GM23338 (cell line): ENCODE measurements around the gene YIPF4. TPM values are rescaled to one million over a fixed set of nuclear protein-coding genes. Genes with fewer than 3 reads are reported as not detected.

Experiments used
- ATAC-seq: fragments of 200-7000 bp; cut with Tn5 transposase; 3 replicates; pipeline ENCODE4 v1.9.1; 2020
- DNase-seq: peaks from one replicate; pipeline ENCODE4 v3.0.0-alpha.2; 2015; ENCODE audit warnings: low spot score
- H2AFZ ChIP-seq: fragments of 200-600 bp; sonication (generic); 2 replicates; pipeline ENCODE4 v1.8.0; 2016; ENCODE audit warnings: antibody characterized with exemption, mild to moderate bottlenecking, moderate library complexity
- H3F3A ChIP-seq: fragments of 200-600 bp; sonication (generic); replicated peaks from 2 replicates; pipeline ENCODE4 v1.8.0; 2017; ENCODE audit warnings: antibody characterized with exemption, mixed run types, low read depth
- H3K27ac ChIP-seq: fragments of 200-600 bp; sonication (generic); 2 replicates; pipeline ENCODE4 v1.6.1; 2016; ENCODE audit warnings: low read depth
- H3K27me3 ChIP-seq: fragments of 200-600 bp; sonication (generic); 2 replicates; pipeline ENCODE4 v1.8.0; 2016; ENCODE audit warnings: mild to moderate bottlenecking, mixed run types, moderate library complexity; ENCODE audit not compliant: insufficient read depth
- H3K36me3 ChIP-seq: fragments of 200-600 bp; sonication (generic); 2 replicates; pipeline ENCODE4 v1.8.0; 2016; ENCODE audit warnings: mild to moderate bottlenecking; ENCODE audit not compliant: insufficient read depth
- H3K4me1 ChIP-seq: fragments of 200-600 bp; sonication (generic); 2 replicates; pipeline ENCODE4 v1.8.0; 2016; ENCODE audit warnings: mild to moderate bottlenecking, moderate library complexity; ENCODE audit not compliant: insufficient read depth
- H3K4me2 ChIP-seq: fragments of 200-600 bp; sonication (generic); 2 replicates; pipeline ENCODE4 v1.7.1; 2017; ENCODE audit warnings: mixed run types
- H3K4me3 ChIP-seq: fragments of 200-600 bp; sonication (generic); 2 replicates; pipeline ENCODE4 v1.6.1; 2016; ENCODE audit warnings: mixed run types
- H3K79me2 ChIP-seq: fragments of 200-600 bp; sonication (generic); replicated peaks from 2 replicates; pipeline ENCODE4 v1.8.0; 2017; ENCODE audit warnings: mild to moderate bottlenecking; ENCODE audit not compliant: insufficient read depth
- H3K9me2 ChIP-seq: fragments of 200-600 bp; sonication (generic); 2 replicates; pipeline ENCODE4 v1.8.0; 2017; ENCODE audit not compliant: insufficient read depth
- H4K20me1 ChIP-seq: fragments of 200-600 bp; sonication (generic); replicated peaks from 2 replicates; pipeline ENCODE4 v1.8.0; 2017; ENCODE audit warnings: mild to moderate bottlenecking; ENCODE audit not compliant: insufficient read depth
- H3K27ac Mint-ChIP-seq: 2 replicates; pipeline ENCODE4 v1.8.0; 2020; ENCODE audit warnings: inconsistent platforms, mild to moderate bottlenecking, moderate library complexity, mixed read lengths
- H3K27me3 Mint-ChIP-seq: 3 replicates; pipeline ENCODE4 v1.8.0; 2022; ENCODE audit warnings: low read depth, mild to moderate bottlenecking, moderate library complexity, mixed read lengths, inconsistent platforms; ENCODE audit not compliant: insufficient read depth, poor library complexity
- H3K36me3 Mint-ChIP-seq: 3 replicates; pipeline ENCODE4 v1.8.0; 2021; ENCODE audit warnings: low read depth, mild to moderate bottlenecking, inconsistent platforms, moderate library complexity, mixed read lengths
- H3K4me1 Mint-ChIP-seq: 3 replicates; pipeline ENCODE4 v1.8.0; 2020; ENCODE audit warnings: mild to moderate bottlenecking, inconsistent platforms, mixed read lengths
- H3K4me3 Mint-ChIP-seq: 3 replicates; pipeline ENCODE4 v1.8.0; 2021; ENCODE audit warnings: moderate library complexity, mild to moderate bottlenecking, inconsistent platforms, mixed read lengths
- H3K9me3 Mint-ChIP-seq: 3 replicates; pipeline ENCODE4 v1.8.0; 2020; ENCODE audit warnings: moderate library complexity, mild to moderate bottlenecking, inconsistent platforms, mixed read lengths
- EZH2 ChIP-seq: fragments of 200-600 bp; sonication (generic); IDR thresholded peaks from one replicate; pipeline ENCODE4 v1.8.0; 2017; ENCODE audit warnings: antibody characterized with exemption, mild to moderate bottlenecking, low read depth; ENCODE audit not compliant: unreplicated experiment
- EZH2phosphoT487 ChIP-seq: fragments of 200-600 bp; sonication (generic); IDR thresholded peaks from one replicate; pipeline ENCODE4 v1.8.1; 2018; ENCODE audit warnings: antibody characterized with exemption; ENCODE audit not compliant: unreplicated experiment
- JUNB ChIP-seq: IDR thresholded peaks from one replicate; pipeline ENCODE4 v1.6.1; 2016; ENCODE audit warnings: antibody characterized with exemption; ENCODE audit not compliant: unreplicated experiment
- NANOG ChIP-seq: IDR thresholded peaks from 2 replicates; pipeline ENCODE4 v1.6.1; 2016; ENCODE audit warnings: antibody characterized with exemption, borderline replicate concordance
- POLR2AphosphoS5 ChIP-seq: IDR thresholded peaks from 2 replicates; pipeline ENCODE4 v1.6.1; 2016; ENCODE audit warnings: antibody characterized with exemption, low read depth
- STAT1 ChIP-seq: IDR thresholded peaks from one replicate; pipeline ENCODE4 v1.6.1; 2016; ENCODE audit warnings: antibody characterized with exemption; ENCODE audit not compliant: unreplicated experiment
- ZNF114 ChIP-seq: fragments of 250-450 bp; sonication (Bioruptor Pico); IDR thresholded peaks from 2 replicates; pipeline ENCODE4 v1.5.0; 2020; ENCODE audit warnings: mild to moderate bottlenecking, moderate library complexity
- ZNF331 ChIP-seq: fragments of 250-450 bp; sonication (Bioruptor Pico); IDR thresholded peaks from 2 replicates; pipeline ENCODE4 v1.5.0; 2020; ENCODE audit warnings: low read depth, mild to moderate bottlenecking, moderate library complexity
- polyA plus RNA-seq: library from polyadenylated mRNA; unstranded; fragments of >200 nt; fragmentation: Nextera tagmentation; extraction: Ambion mirVana; gene quantifications from 2 replicates; pipeline ENCODE4 v1.2.1, GENCODE V29; 2016
- total RNA-seq: library from RNA; depleted of rRNA; stranded (reverse); fragments of >200 nt; shearing (Covaris generic); gene quantifications from 2 replicates; pipeline ENCODE4 v1.2.3, GENCODE V29; 2014
- TF ChIP-seq, protein P1 (sequence below): fragments of 250-450 bp; sonication (Bioruptor Pico); IDR thresholded peaks from 2 replicates; pipeline ENCODE4 v1.5.0; 2020; ENCODE audit warnings: mild to moderate bottlenecking, moderate library complexity
- TF ChIP-seq, protein P2 (sequence below), 2 experiments: fragments of 200-600 bp in 1 of 2; sonication (generic) in 1 of 2; conservative IDR thresholded peaks; 2 replicates each; pipeline versions ENCODE4 v1.5.1 to v1.6.1; 2016 to 2017; ENCODE audit warnings: antibody characterized with exemption in 2 of 2, low read depth in 2 of 2, mild to moderate bottlenecking in 2 of 2, moderate library complexity in 1 of 2
- TF ChIP-seq, protein P3 (sequence below): IDR thresholded peaks from one replicate; pipeline ENCODE4 v1.6.1; 2018; ENCODE audit warnings: antibody characterized with exemption; ENCODE audit not compliant: unreplicated experiment

Gene YIPF4
- total and polyA plus RNA-seq, 2 experiments from 2014 or later, result 14.2 to 24.9 TPM

DNA sequence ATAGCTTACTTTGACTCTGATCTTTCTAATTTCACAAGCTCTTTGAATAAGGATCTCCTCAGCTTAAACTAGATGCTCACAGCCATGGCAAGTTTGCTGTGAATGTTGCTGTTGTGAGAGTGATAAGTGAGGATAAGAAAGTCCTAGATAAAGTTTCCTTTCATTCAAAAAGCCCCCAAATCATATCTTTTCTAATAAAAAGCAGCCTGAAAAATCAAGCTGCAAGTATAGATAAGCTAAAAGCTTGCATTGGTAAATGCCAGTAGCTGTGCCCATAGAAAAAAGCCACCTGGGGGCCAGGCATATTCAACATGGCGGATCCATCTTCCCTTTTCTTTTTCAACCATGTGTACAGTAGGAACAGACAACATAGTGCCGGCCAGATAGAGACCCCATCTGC lies 17.3 kb upstream of the YIPF4 start:
- no peaks in the 10 kb centered on the region for H3K9me2 ChIP-seq
- DNase-seq (no peak), ATAC-seq (no peak)
- peaks cover 7% of the 10 kb centered on the region for H3K27me3 Mint-ChIP-seq
- no peaks in the 10 kb centered on the region for H3K4me1 ChIP-seq
- H3K4me1 Mint-ChIP-seq, result no peaks in the 10 kb centered on the region
- no peaks in the 10 kb centered on the region for H3F3A ChIP-seq
- no peaks in the 10 kb centered on the region for H3K9me3 Mint-ChIP-seq
- no peak overlapping the region for H3K4me3 ChIP-seq
- H3K36me3 Mint-ChIP-seq, result no peaks in the 10 kb centered on the region
- no peak overlapping the region for H3K27ac ChIP-seq
- H3K4me3 Mint-ChIP-seq, result no peak overlapping the region
- H3K36me3 ChIP-seq, result no peaks in the 10 kb centered on the region
- no peak overlapping the region for H3K27ac Mint-ChIP-seq
- H2AFZ ChIP-seq, result no peak overlapping the region
- no peak overlapping the region for H3K4me2 ChIP-seq
- TF ChIP-seq, protein P1, sequence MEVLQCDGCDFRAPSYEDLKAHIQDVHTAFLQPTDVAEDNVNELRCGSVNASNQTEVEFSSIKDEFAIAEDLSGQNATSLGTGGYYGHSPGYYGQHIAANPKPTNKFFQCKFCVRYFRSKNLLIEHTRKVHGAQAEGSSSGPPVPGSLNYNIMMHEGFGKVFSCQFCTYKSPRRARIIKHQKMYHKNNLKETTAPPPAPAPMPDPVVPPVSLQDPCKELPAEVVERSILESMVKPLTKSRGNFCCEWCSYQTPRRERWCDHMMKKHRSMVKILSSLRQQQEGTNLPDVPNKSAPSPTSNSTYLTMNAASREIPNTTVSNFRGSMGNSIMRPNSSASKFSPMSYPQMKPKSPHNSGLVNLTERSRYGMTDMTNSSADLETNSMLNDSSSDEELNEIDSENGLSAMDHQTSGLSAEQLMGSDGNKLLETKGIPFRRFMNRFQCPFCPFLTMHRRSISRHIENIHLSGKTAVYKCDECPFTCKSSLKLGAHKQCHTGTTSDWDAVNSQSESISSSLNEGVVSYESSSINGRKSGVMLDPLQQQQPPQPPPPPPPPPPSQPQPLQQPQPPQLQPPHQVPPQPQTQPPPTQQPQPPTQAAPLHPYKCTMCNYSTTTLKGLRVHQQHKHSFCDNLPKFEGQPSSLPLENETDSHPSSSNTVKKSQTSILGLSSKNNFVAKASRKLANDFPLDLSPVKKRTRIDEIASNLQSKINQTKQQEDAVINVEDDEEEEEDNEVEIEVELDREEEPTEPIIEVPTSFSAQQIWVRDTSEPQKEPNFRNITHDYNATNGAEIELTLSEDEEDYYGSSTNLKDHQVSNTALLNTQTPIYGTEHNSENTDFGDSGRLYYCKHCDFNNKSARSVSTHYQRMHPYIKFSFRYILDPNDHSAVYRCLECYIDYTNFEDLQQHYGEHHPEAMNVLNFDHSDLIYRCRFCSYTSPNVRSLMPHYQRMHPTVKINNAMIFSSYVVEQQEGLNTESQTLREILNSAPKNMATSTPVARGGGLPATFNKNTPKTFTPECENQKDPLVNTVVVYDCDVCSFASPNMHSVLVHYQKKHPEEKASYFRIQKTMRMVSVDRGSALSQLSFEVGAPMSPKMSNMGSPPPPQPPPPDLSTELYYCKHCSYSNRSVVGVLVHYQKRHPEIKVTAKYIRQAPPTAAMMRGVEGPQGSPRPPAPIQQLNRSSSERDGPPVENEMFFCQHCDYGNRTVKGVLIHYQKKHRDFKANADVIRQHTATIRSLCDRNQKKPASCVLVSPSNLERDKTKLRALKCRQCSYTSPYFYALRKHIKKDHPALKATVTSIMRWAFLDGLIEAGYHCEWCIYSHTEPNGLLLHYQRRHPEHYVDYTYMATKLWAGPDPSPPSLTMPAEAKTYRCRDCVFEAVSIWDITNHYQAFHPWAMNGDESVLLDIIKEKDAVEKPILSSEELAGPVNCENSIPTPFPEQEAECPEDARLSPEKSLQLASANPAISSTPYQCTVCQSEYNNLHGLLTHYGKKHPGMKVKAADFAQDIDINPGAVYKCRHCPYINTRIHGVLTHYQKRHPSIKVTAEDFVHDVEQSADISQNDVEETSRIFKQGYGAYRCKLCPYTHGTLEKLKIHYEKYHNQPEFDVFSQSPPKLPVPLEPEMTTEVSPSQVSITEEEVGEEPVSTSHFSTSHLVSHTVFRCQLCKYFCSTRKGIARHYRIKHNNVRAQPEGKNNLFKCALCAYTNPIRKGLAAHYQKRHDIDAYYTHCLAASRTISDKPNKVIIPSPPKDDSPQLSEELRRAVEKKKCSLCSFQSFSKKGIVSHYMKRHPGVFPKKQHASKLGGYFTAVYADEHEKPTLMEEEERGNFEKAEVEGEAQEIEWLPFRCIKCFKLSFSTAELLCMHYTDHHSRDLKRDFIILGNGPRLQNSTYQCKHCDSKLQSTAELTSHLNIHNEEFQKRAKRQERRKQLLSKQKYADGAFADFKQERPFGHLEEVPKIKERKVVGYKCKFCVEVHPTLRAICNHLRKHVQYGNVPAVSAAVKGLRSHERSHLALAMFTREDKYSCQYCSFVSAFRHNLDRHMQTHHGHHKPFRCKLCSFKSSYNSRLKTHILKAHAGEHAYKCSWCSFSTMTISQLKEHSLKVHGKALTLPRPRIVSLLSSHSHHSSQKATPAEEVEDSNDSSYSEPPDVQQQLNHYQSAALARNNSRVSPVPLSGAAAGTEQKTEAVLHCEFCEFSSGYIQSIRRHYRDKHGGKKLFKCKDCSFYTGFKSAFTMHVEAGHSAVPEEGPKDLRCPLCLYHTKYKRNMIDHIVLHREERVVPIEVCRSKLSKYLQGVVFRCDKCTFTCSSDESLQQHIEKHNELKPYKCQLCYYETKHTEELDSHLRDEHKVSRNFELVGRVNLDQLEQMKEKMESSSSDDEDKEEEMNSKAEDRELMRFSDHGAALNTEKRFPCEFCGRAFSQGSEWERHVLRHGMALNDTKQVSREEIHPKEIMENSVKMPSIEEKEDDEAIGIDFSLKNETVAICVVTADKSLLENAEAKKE, result no peak
- TF ChIP-seq STAT1 (no peak), ZNF114 (no peak), NANOG (no peak), JUNB (no peak)
- no peaks in the 10 kb centered on the region for H3K79me2 ChIP-seq
- H3K27me3 ChIP-seq, result no peaks in the 10 kb centered on the region
- no peaks in the 10 kb centered on the region for H4K20me1 ChIP-seq

DNA sequence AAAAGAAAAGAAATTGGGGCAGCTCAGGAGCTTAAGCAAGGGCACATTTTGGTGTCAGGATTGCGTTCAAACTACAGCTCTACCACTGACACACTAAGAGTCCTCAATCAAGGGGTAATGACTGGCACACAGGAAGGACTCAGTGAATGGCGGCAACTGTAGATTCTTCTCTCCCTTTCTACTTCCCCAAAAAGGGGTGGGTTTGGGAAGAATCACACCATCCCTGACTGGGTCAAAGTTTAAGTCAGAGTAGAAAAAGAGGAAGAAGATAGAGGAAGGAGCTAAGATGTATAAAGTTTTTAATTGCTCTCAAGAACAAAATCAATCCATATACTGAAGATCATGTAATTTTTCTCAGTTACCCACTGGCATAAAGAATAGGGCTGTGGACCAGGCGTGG lies 15.6 kb upstream of the YIPF4 start:
- Histone ChIP-seq H2AFZ (no peak overlapping the region), H3K36me3 (no peaks in the 10 kb centered on the region), H3K27me3 (no peaks in the 10 kb centered on the region), H3F3A (no peaks in the 10 kb centered on the region), H3K27ac (no peak overlapping the region), H3K4me3 (no peak overlapping the region), H3K4me1 (no peaks in the 10 kb centered on the region), H3K79me2 (no peaks in the 10 kb centered on the region), H3K4me2 (no peak overlapping the region), H3K9me2 (no peaks in the 10 kb centered on the region), H4K20me1 (no peaks in the 10 kb centered on the region)
- H3K4me3 Mint-ChIP-seq, result no peak overlapping the region
- H3K27me3 Mint-ChIP-seq, result peaks cover 7% of the 10 kb centered on the region
- no peak for ATAC-seq
- no peaks in the 10 kb centered on the region for H3K4me1 Mint-ChIP-seq
- DNase-seq, result no peak
- H3K36me3 Mint-ChIP-seq, result no peaks in the 10 kb centered on the region
- no peaks in the 10 kb centered on the region for H3K9me3 Mint-ChIP-seq
- H3K27ac Mint-ChIP-seq, result no peak overlapping the region
- TF ChIP-seq JUNB, result no peak
- TF ChIP-seq EZH2phosphoT487, result no peak
- TF ChIP-seq, protein P2, sequence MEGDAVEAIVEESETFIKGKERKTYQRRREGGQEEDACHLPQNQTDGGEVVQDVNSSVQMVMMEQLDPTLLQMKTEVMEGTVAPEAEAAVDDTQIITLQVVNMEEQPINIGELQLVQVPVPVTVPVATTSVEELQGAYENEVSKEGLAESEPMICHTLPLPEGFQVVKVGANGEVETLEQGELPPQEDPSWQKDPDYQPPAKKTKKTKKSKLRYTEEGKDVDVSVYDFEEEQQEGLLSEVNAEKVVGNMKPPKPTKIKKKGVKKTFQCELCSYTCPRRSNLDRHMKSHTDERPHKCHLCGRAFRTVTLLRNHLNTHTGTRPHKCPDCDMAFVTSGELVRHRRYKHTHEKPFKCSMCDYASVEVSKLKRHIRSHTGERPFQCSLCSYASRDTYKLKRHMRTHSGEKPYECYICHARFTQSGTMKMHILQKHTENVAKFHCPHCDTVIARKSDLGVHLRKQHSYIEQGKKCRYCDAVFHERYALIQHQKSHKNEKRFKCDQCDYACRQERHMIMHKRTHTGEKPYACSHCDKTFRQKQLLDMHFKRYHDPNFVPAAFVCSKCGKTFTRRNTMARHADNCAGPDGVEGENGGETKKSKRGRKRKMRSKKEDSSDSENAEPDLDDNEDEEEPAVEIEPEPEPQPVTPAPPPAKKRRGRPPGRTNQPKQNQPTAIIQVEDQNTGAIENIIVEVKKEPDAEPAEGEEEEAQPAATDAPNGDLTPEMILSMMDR (conservative IDR thresholded peaks at IDR 0.05; ENCODE audit: low read depth in 2 of 2), result no peak
- TF ChIP-seq NANOG, result no peak
- no peak for TF ChIP-seq ZNF331 (CRISPR knock-in tag)
- TF ChIP-seq, protein P3, sequence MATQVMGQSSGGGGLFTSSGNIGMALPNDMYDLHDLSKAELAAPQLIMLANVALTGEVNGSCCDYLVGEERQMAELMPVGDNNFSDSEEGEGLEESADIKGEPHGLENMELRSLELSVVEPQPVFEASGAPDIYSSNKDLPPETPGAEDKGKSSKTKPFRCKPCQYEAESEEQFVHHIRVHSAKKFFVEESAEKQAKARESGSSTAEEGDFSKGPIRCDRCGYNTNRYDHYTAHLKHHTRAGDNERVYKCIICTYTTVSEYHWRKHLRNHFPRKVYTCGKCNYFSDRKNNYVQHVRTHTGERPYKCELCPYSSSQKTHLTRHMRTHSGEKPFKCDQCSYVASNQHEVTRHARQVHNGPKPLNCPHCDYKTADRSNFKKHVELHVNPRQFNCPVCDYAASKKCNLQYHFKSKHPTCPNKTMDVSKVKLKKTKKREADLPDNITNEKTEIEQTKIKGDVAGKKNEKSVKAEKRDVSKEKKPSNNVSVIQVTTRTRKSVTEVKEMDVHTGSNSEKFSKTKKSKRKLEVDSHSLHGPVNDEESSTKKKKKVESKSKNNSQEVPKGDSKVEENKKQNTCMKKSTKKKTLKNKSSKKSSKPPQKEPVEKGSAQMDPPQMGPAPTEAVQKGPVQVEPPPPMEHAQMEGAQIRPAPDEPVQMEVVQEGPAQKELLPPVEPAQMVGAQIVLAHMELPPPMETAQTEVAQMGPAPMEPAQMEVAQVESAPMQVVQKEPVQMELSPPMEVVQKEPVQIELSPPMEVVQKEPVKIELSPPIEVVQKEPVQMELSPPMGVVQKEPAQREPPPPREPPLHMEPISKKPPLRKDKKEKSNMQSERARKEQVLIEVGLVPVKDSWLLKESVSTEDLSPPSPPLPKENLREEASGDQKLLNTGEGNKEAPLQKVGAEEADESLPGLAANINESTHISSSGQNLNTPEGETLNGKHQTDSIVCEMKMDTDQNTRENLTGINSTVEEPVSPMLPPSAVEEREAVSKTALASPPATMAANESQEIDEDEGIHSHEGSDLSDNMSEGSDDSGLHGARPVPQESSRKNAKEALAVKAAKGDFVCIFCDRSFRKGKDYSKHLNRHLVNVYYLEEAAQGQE, result no peak
- no peak for TF ChIP-seq EZH2
- TF ChIP-seq POLR2AphosphoS5, result no peak
